Stomach (tissue), 9 donors: ENCODE data around the gene GRB10. TPM values are rescaled to one million over a fixed set of nuclear protein-coding genes. Genes with fewer than 3 reads are reported as not detected.
"Not testable (repeated sequence)": the region's sequence is repeated elsewhere in the genome, so short reads cannot be mapped to it uniquely, and the experiment has no call there.

Experiments used
- DNase-seq, 2 donors: peaks; one replicate each; pipeline versions ENCODE4 v3.0.0 to v3.0.0-alpha.2; 2013 to 2019
- H3K27ac ChIP-seq, 5 donors: fragments of 200-600 bp in 4 of 5; sonication (generic) in 4 of 5; one replicate each; pipeline ENCODE4 v1.5.1; 2013 to 2019; ENCODE audit warnings: mild to moderate bottlenecking in 1 of 5, moderate library complexity in 1 of 5
- H3K27me3 ChIP-seq, 3 donors: fragments of 200-600 bp; sonication (generic); one replicate each; pipeline ENCODE4 v1.5.1; 2017 to 2019; ENCODE audit warnings: mixed run types in 1 of 3
- H3K36me3 ChIP-seq, 4 donors: fragments of 200-600 bp; sonication (generic); 1 replicate in 3 of 4; 2 replicates in 1 of 4; pipeline ENCODE4 v1.5.1; 2016 to 2019
- H3K4me1 ChIP-seq, 4 donors: fragments of 200-600 bp; sonication (generic); one replicate each; pipeline ENCODE4 v1.5.1; 2016 to 2019
- H3K4me3 ChIP-seq, 4 donors: fragments of 200-600 bp; sonication (generic) in 3 of 4; one replicate each; pipeline ENCODE4 v1.5.1; 2016 to 2019; ENCODE audit warnings: mild to moderate bottlenecking in 1 of 4
- H3K9me3 ChIP-seq, 4 donors: fragments of 200-600 bp; sonication (generic); one replicate each; pipeline ENCODE4 v1.5.1; 2016 to 2019
- EP300 ChIP-seq: sonication (generic); formaldehyde crosslinking; IDR thresholded peaks from one replicate; pipeline ENCODE4 v1.6.1; 2017; ENCODE audit warnings: antibody characterized with exemption
- POLR2A ChIP-seq, 4 donors: fragments of 450-650 bp; IDR thresholded peaks; one replicate each; pipeline ENCODE4 v1.6.1; 2016; ENCODE audit warnings: antibody characterized with exemption in 4 of 4, control low read depth in 2 of 4, mild to moderate bottlenecking in 1 of 4, moderate library complexity in 1 of 4
- POLR2AphosphoS5 ChIP-seq, 3 donors: sonication (generic); formaldehyde crosslinking; IDR thresholded peaks; one replicate each; pipeline ENCODE4 v1.6.1; 2016; ENCODE audit warnings: antibody characterized with exemption in 3 of 3
- WGBS, 5 donors: extraction: QIAGEN DNeasy Blood & Tissue Kit in 3 of 5; methylation state at CpG; one replicate each; pipeline versions ENCODE4 v1.1.5 to v1.1.7; 2013 to 2018; 5-methylcytosine and 5-hydroxymethylcytosine counted together
- intact Hi-C: fragments of 100-400 bp; cut with DNase I; formaldehyde crosslinking; loops from one replicate; pipeline ENCODE4 v1.15.1; 2023; ENCODE audit warnings: low total_unique reads
- polyA plus RNA-seq, 3 donors: library from polyadenylated mRNA; stranded (reverse); fragments of 200-250 nt; gene quantifications; one replicate each; pipeline ENCODE4 v1.2.3, GENCODE V29; 2013
- total RNA-seq, 5 donors: library from RNA; depleted of rRNA; stranded (reverse); fragments of >200 nt; gene quantifications; one replicate each; pipeline versions ENCODE4 v1.1.0 to v1.2.3, GENCODE V29; 2014 to 2016
- TF ChIP-seq, protein P1 (sequence below), 7 experiments: fragments of 450-650 bp in 4 of 7; fragments of 200-600 bp in 3 of 7; sonication (generic) in 3 of 7; IDR thresholded peaks; one replicate each; pipeline ENCODE4 v1.5.1; 2016 to 2019; ENCODE audit warnings: antibody characterized with exemption in 7 of 7, control low read depth in 2 of 7, mild to moderate bottlenecking in 1 of 7
- donor health status: healthy with polysubstance abuse.
- donor health status: Bipolar disorder and iron deficiency.
- donor health status: healthy.

The GRB10 gene
- total and polyA plus RNA-seq, 8 donors: 10.2 to 84.9 (median 49.6) TPM

DNA sequence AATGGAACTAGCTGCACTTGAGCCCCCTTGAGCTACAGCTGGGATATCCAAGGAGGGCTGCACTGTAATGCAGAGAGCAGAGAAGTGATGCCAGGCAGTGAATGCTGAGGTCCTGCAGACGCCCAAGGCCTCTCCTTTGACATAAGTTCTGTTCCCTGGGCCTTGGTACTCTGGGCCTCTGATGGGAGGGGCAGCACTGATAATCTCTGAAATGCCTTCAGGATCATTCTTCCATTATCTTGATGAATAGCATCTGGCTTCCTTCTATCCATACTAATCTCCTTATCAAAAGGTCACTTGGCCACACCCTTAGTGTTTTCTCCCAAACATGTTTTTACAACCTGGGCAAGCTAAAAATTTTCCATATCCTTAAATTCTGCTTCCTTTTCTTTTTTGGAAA, 6.9 kb downstream of the GRB10 start:
- no peaks in the 10 kb centered on the region for H3K36me3 ChIP-seq
- no peaks in the 10 kb centered on the region for H3K27me3 ChIP-seq
- H3K4me3 ChIP-seq: no peak overlapping the region
- H3K9me3 ChIP-seq: no peaks in the 10 kb centered on the region
- no peak for DNase-seq
- 44 to 64% (median 55%) methylated on average over 1 of the region's 1 CpG; no CpG with 5 or more reads in 1 of the 5 donors for WGBS, 5 donors
- TF ChIP-seq POLR2AphosphoS5 (IDR thresholded peaks at IDR 0.05) (no peak), POLR2A (IDR thresholded peaks at IDR 0.05) (no peak), EP300 (no peak)
- TF ChIP-seq, protein P1, sequence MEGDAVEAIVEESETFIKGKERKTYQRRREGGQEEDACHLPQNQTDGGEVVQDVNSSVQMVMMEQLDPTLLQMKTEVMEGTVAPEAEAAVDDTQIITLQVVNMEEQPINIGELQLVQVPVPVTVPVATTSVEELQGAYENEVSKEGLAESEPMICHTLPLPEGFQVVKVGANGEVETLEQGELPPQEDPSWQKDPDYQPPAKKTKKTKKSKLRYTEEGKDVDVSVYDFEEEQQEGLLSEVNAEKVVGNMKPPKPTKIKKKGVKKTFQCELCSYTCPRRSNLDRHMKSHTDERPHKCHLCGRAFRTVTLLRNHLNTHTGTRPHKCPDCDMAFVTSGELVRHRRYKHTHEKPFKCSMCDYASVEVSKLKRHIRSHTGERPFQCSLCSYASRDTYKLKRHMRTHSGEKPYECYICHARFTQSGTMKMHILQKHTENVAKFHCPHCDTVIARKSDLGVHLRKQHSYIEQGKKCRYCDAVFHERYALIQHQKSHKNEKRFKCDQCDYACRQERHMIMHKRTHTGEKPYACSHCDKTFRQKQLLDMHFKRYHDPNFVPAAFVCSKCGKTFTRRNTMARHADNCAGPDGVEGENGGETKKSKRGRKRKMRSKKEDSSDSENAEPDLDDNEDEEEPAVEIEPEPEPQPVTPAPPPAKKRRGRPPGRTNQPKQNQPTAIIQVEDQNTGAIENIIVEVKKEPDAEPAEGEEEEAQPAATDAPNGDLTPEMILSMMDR (IDR thresholded peaks at IDR 0.05): no peak
- peaks cover 10 to 46% (median 33%) of the 10 kb centered on the region in 4 donors for H3K4me1 ChIP-seq
- H3K27ac ChIP-seq: no peak overlapping the region
- intact Hi-C loops: no loop called here

DNA sequence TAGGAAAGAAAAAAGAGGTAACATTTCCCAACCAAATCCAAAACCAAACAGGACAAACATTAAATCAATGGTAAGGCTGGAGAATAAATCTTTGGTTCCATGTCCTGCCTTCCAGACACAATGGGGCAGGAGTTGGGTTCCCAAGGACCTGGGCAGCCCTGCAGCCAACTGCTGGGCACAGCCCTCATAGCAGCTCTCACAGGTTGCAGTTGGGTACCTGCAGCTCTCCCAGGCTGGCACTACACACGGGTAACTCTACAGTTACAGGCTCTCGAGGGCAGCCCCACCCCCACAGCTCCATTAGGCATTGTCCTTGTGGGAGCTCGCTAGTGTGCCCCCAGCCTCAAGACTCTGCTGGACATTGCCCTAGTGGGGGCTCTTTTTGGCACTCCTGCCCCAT, 7.5 kb downstream of the GRB10 start:
- Histone ChIP-seq H3K4me1 (peaks cover 12 to 47% (median 32%) of the 10 kb centered on the region in 4 donors), H3K9me3 (no peaks in the 10 kb centered on the region), H3K27ac (no peak overlapping the region), H3K27me3 (no peaks in the 10 kb centered on the region), H3K4me3 (no peak overlapping the region), H3K36me3 (no peaks in the 10 kb centered on the region)
- intact Hi-C loops: no loop called here
- TF ChIP-seq EP300: no peak
- TF ChIP-seq POLR2AphosphoS5 (IDR thresholded peaks at IDR 0.05): no peak
- DNase-seq: no peak
- WGBS, 5 donors: 83 to 90% (median 84%) methylated on average over 2 to 3 of the region's 3 CpGs

DNA sequence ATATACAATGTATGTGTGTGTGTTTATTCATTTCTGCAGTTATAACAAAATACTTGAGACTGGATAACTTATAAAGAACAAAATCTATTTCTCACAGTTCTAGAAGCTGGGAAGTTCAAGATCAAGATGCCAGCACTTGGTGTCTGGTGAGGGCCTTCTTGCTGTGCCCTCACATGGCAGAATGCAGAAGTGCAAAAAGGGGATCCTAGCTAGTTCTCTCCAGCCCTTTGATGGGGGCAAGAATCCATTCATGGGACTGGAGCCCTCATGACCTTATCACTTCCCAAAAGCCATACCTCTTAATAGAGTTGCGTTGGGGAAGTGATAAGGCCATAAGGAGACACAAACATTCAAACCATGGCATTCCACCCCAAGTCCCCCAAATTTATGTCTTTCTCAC, 8.4 kb downstream of the GRB10 start:
- intact Hi-C loops: no loop called here
- TF ChIP-seq POLR2A (IDR thresholded peaks at IDR 0.05) (no peak), EP300 (no peak), POLR2AphosphoS5 (IDR thresholded peaks at IDR 0.05) (no peak)
- TF ChIP-seq, protein P1 (IDR thresholded peaks at IDR 0.05): no peak
- no peak for DNase-seq
- H3K4me3 ChIP-seq: no peak overlapping the region
- WGBS, 5 donors: 90 to 100% (median 96%) methylated on average over 1 of the region's 1 CpG
- H3K27me3 ChIP-seq: no peaks in the 10 kb centered on the region
- H3K9me3 ChIP-seq: no peaks in the 10 kb centered on the region
- peaks cover 12 to 43% (median 25%) of the 10 kb centered on the region in 4 donors for H3K4me1 ChIP-seq
- no peak overlapping the region for H3K27ac ChIP-seq
- H3K36me3 ChIP-seq: no peaks in the 10 kb centered on the region

DNA sequence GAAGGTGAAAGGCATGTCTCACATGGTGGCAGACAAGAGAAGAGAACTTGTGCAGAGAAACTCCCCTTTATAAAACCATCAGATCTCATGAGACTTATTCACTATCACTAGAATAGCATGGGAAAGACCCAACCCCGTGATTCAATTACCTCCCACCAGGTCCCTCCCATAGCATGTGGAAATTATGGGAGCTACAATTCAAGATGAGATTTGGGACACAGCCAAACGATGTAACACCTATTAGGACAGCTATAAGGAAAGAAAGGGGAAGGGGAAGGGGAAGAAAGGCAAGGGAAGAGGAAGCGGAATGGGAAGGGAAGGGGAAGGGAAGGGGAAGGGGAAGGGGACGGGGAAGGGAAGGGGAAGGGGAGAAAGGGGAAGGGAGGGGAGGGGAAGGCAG, 9.6 kb downstream of the GRB10 start:
- intact Hi-C loops, H3K9me3 ChIP-seq, DNase-seq, H3K27me3 ChIP-seq, H3K4me3 ChIP-seq, H3K36me3 ChIP-seq, H3K27ac ChIP-seq: not testable (repeated sequence)
- WGBS, 5 donors: 76 to 88% (median 81%) methylated on average over 2 to 3 of the region's 4 CpGs
- peaks cover 12 to 34% (median 17%) of the 10 kb centered on the region in 4 donors for H3K4me1 ChIP-seq

DNA sequence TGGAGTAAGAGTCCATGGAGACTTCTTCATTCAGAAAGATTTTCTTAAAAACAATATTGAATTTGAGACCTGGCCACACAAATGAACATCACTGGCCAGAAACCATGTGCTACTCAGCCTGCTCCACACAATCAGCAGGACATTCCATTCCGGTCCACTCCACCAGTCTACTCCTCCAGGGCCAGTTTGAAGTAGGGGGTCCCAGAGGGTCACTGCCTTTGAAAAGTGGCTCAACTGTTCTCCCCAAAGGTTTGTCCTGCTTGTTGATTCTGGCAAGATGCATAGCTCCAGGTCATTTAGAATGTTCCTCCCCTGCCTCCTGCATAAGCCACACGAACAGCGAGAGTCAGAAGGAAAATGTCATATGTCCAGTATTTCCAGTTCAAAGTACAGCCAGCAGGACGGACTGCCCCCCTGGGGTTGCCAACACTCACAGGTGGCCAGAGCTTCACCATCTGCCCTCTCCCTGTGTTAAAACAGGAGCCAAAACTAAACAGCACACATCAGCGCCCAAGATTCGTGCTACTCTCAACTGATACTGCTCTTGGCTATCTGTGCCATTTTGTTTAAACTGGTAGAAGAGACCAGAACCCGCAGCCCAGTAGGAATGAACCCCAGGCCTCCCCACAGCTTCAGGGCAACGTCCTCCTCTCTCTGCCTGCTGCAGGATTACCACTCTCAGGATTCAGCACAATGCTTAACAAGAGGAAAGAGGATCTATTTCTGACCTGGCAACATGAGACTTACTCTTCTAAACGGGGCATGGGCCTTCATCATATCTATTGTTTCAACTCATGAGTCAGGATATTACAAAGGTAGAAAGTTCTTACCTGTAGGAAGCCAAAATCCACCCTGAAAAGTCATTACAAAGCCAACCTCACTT, 11.3 kb downstream of the GRB10 start:
- Histone ChIP-seq H3K9me3 (no peaks in the 10 kb centered on the region), H3K27ac (peak overlapping the region in 4 of 5 donors; percentile 5 to 42 (median 16)), H3K4me1 (peaks cover 12 to 41% (median 23%) of the 10 kb centered on the region in 4 donors), H3K4me3 (no peak overlapping the region), H3K36me3 (no peaks in the 10 kb centered on the region), H3K27me3 (no peaks in the 10 kb centered on the region)
- peak in 1 of 2 donors; percentile 72 for DNase-seq
- TF ChIP-seq POLR2A (IDR thresholded peaks at IDR 0.05): no peak
- TF ChIP-seq, protein P1 (IDR thresholded peaks at IDR 0.05): peak in 1 of 7 experiments; percentile 12
- no peak for TF ChIP-seq EP300
- peak in 2 of 3 donors; percentile 13 to 20 for TF ChIP-seq POLR2AphosphoS5 (IDR thresholded peaks at IDR 0.05)
- WGBS, 5 donors: 36 to 65% (median 44%) methylated on average over 9 of the region's 9 CpGs
- intact Hi-C loops: no loop called here
